ENCODE data around the gene MYBPH. TPM values are rescaled to one million over a fixed set of nuclear protein-coding genes. Genes with fewer than 3 reads are reported as not detected.

Gene MYBPH
- total and polyA plus RNA-seq, 10 of the 15 experiments (the other 5 are each of a cell fraction or from before 2014, with no cell fraction given), result 0.06 to 0.10 TPM; not detected in 8

DNA sequence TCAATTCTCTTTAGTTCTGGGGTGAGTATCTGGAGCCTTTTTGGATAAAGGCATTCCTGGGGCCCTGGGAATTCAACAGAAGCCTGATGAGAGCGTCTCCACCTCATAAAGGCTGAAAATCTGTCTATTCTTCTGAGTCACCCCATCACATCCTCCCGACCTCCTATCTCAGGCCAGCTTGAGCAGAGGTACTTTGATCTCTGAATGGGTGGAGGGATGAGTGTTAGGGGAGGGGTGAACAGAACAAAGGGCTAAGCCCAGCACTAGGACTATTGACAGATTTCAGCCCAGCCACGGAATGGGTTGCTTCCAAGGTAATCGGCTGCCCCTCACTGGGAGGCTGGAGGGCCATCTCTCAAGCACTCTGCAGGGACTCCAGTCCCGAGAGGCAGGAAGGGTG, 2.5 kb upstream of the MYBPH start:
- H2AFZ ChIP-seq (ENCODE audit: control insufficient read depth, low read depth, low read length), result no peak overlapping the region
- no peaks in the 10 kb centered on the region; a peak in 2 of 4 replicates for H3K27me3 ChIP-seq (replicated peaks in 1 of 2; ENCODE audit: control insufficient read depth in 2 of 2, insufficient read depth in 2 of 2, low read length in 1 of 2)
- 25% methylated on average over 5 of the region's 5 CpGs for WGBS (ENCODE audit: insufficient coverage, insufficient replicate concordance, low lambda C conversion rate, missing lambda C conversion rate)
- no peaks in the 10 kb centered on the region for H3K9me3 ChIP-seq (replicated peaks; ENCODE audit: control insufficient read depth, insufficient read depth, low read length)
- H4K20me1 ChIP-seq (ENCODE audit: control insufficient read depth, insufficient read depth), result no peaks in the 10 kb centered on the region
- intact Hi-C loops (cut with micrococcal nuclease; ENCODE audit: unreplicated experiment), result no loop called here
- ChIA-PET RAD21 (ENCODE audit: unreplicated experiment) (no interaction called here), SMC1A (ENCODE audit: uncharacterized antibody, unreplicated experiment) (interaction anchor here (0.5 kb wide), 1 partner anchor 64 kb away, joined by 3 read pairs; no protein-coding TSS in a partner anchor), POLR2A (no interaction called here), CTCF (interaction anchor here (0.9 to 1.1 kb wide), 3 partner anchors 12 to 91 kb away, joined by 3 read pairs; no protein-coding TSS in a partner anchor)
- TF ChIP-seq, protein P1, sequence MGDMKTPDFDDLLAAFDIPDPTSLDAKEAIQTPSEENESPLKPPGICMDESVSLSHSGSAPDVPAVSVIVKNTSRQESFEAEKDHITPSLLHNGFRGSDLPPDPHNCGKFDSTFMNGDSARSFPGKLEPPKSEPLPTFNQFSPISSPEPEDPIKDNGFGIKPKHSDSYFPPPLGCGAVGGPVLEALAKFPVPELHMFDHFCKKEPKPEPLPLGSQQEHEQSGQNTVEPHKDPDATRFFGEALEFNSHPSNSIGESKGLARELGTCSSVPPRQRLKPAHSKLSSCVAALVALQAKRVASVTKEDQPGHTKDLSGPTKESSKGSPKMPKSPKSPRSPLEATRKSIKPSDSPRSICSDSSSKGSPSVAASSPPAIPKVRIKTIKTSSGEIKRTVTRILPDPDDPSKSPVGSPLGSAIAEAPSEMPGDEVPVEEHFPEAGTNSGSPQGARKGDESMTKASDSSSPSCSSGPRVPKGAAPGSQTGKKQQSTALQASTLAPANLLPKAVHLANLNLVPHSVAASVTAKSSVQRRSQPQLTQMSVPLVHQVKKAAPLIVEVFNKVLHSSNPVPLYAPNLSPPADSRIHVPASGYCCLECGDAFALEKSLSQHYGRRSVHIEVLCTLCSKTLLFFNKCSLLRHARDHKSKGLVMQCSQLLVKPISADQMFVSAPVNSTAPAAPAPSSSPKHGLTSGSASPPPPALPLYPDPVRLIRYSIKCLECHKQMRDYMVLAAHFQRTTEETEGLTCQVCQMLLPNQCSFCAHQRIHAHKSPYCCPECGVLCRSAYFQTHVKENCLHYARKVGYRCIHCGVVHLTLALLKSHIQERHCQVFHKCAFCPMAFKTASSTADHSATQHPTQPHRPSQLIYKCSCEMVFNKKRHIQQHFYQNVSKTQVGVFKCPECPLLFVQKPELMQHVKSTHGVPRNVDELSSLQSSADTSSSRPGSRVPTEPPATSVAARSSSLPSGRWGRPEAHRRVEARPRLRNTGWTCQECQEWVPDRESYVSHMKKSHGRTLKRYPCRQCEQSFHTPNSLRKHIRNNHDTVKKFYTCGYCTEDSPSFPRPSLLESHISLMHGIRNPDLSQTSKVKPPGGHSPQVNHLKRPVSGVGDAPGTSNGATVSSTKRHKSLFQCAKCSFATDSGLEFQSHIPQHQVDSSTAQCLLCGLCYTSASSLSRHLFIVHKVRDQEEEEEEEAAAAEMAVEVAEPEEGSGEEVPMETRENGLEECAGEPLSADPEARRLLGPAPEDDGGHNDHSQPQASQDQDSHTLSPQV (IDR thresholded peaks at IDR 0.05), result no peak
- TF ChIP-seq KLF5 (IDR thresholded peaks at IDR 0.05; ENCODE audit: partially characterized antibody) (no peak), FOS (IDR thresholded peaks at IDR 0.05; ENCODE audit: borderline replicate concordance, extremely low read depth, insufficient read length) (no peak), IKZF2 (IDR thresholded peaks at IDR 0.05) (no peak), CBX3 (IDR thresholded peaks at IDR 0.05; ENCODE audit: borderline replicate concordance, low read depth) (no peak), NFYA (IDR thresholded peaks at IDR 0.05; ENCODE audit: borderline replicate concordance, low read depth, low read length) (no peak), POLR2AphosphoS2 (IDR thresholded peaks at IDR 0.05; ENCODE audit: low read depth, low read length) (no peak), EP300 (IDR thresholded peaks at IDR 0.05; ENCODE audit: borderline replicate concordance in 1 of 2, control insufficient read depth in 1 of 2, low read depth in 2 of 2, low read length in 2 of 2) (no peak), ASH2L (IDR thresholded peaks at IDR 0.05; ENCODE audit: borderline replicate concordance, low read depth) (no peak)
- TF ChIP-seq, protein P2, sequence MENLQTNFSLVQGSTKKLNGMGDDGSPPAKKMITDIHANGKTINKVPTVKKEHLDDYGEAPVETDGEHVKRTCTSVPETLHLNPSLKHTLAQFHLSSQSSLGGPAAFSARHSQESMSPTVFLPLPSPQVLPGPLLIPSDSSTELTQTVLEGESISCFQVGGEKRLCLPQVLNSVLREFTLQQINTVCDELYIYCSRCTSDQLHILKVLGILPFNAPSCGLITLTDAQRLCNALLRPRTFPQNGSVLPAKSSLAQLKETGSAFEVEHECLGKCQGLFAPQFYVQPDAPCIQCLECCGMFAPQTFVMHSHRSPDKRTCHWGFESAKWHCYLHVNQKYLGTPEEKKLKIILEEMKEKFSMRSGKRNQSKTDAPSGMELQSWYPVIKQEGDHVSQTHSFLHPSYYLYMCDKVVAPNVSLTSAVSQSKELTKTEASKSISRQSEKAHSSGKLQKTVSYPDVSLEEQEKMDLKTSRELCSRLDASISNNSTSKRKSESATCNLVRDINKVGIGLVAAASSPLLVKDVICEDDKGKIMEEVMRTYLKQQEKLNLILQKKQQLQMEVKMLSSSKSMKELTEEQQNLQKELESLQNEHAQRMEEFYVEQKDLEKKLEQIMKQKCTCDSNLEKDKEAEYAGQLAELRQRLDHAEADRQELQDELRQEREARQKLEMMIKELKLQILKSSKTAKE (IDR thresholded peaks at IDR 0.05; ENCODE audit: low read depth, poor library complexity, severe bottlenecking), result no peak
- ATAC-seq, result peak; percentile 8; the same call in 1 of the 3 replicates
- H3K79me2 ChIP-seq (ENCODE audit: control insufficient read depth, insufficient read depth, low read length), result no peaks in the 10 kb centered on the region
- H3K9ac ChIP-seq (ENCODE audit: control insufficient read depth, insufficient read depth, low read length), result no peak overlapping the region
- no TSS peak for BruUV-seq (replicated peaks)
- no peak overlapping the region for H3K27ac ChIP-seq (ENCODE audit: control insufficient read depth, insufficient read depth)
- in situ Hi-C loops (cut with MboI), result no loop called here
- H3K36me3 ChIP-seq (ENCODE audit: control insufficient read depth in 2 of 2, insufficient read depth in 2 of 2, low read length in 1 of 2), result no peaks in the 10 kb centered on the region
- no peak overlapping the region for H3K4me2 ChIP-seq (ENCODE audit: control insufficient read depth, insufficient read depth)
- no peak for DNase-seq (ENCODE audit: low read depth, low spot score)
- FAIRE-seq, result no peak
- H3K4me1 ChIP-seq (ENCODE audit: control insufficient read depth, insufficient read depth, low read length), result peaks cover 6% of the 10 kb centered on the region; the same call in 1 of the 2 replicates
- H3K4me3 ChIP-seq, result no peak overlapping the region
